Measurements from ENCODE around the gene GIT1. TPM values are rescaled to one million over a fixed set of nuclear protein-coding genes. Genes with fewer than 3 reads are reported as not detected.

Gene GIT1
- total RNA-seq, 4 donors from 2014 or later = 39.2 to 71.8 (median 41.3) TPM

GRCh38 chr17:29588017-29588561 lies 1.4 kb downstream of the GIT1 start:
- Histone ChIP-seq H3K27me3 (no peaks in the 10 kb centered on the region), H3K4me1 (peaks cover 37 to 56% (median 50%) of the 10 kb centered on the region in 4 donors), H3K36me3 (no peaks in the 10 kb centered on the region), H3K27ac (peak overlapping the region; percentile 82 to 93 (median 88)), H3K4me3 (peak overlapping the region; percentile 69 to 87 (median 84)), H3K9me3 (no peaks in the 10 kb centered on the region)
- WGBS, 2 donors (ENCODE audit: low coverage in 1 of 2) = 34% methylated on average over 8 of the region's 8 CpGs; no CpG with 5 or more reads in 1 of the 2 donors
- TF ChIP-seq POLR2A (IDR thresholded peaks at IDR 0.05) (no peak), POLR2AphosphoS5 (IDR thresholded peaks at IDR 0.05) (no peak), CTCF (IDR thresholded peaks at IDR 0.05) (no peak), EP300 (IDR thresholded peaks at IDR 0.05; ENCODE audit: low read depth) (no peak)
- in situ Hi-C loops (cut with MboI; ENCODE audit: low pct_ligation_motif_present in 1 of 4, low pct_unique_long_range_greater_than_20kb in 1 of 4, low sequenced_read_pairs in 3 of 4) = no loop called here
- intact Hi-C loops (cut with DNase I; ENCODE audit: low total_unique reads) = no loop called here
- DNase-seq = no peak

GRCh38 chr17:29587591-29587990 lies 1.9 kb downstream of the GIT1 start:
- no peak for TF ChIP-seq POLR2AphosphoS5 (IDR thresholded peaks at IDR 0.05)
- TF ChIP-seq EP300 (IDR thresholded peaks at IDR 0.05; ENCODE audit: low read depth) = no peak
- no peak for TF ChIP-seq POLR2A (IDR thresholded peaks at IDR 0.05)
- TF ChIP-seq CTCF (IDR thresholded peaks at IDR 0.05) = no peak
- H3K4me1 ChIP-seq = peaks cover 35 to 52% (median 46%) of the 10 kb centered on the region in 4 donors
- H3K36me3 ChIP-seq = no peaks in the 10 kb centered on the region
- peak overlapping the region; percentile 82 to 93 (median 88) for H3K27ac ChIP-seq
- in situ Hi-C loops (cut with MboI; ENCODE audit: low pct_ligation_motif_present in 1 of 4, low pct_unique_long_range_greater_than_20kb in 1 of 4, low sequenced_read_pairs in 3 of 4) (no loop called here), intact Hi-C loops (cut with DNase I; ENCODE audit: low total_unique reads) (no loop called here)
- no peaks in the 10 kb centered on the region for H3K9me3 ChIP-seq
- no peak for DNase-seq
- H3K4me3 ChIP-seq = peak overlapping the region in 2 of 4 donors; percentile 69 to 86
- H3K27me3 ChIP-seq = no peaks in the 10 kb centered on the region
- 85% methylated on average over 6 of the region's 6 CpGs; no CpG with 5 or more reads in 1 of the 2 donors for WGBS, 2 donors (ENCODE audit: low coverage in 1 of 2)

GRCh38 chr17:29586676-29587469 lies 2.6 kb downstream of the GIT1 start:
- no peaks in the 10 kb centered on the region for H3K36me3 ChIP-seq
- H3K27ac ChIP-seq = peak overlapping the region in 1 of 4 donors; percentile 93
- H3K4me3 ChIP-seq = no peak overlapping the region
- TF ChIP-seq POLR2AphosphoS5 (IDR thresholded peaks at IDR 0.05) (no peak), CTCF (IDR thresholded peaks at IDR 0.05) (no peak), EP300 (IDR thresholded peaks at IDR 0.05; ENCODE audit: low read depth) (no peak), POLR2A (IDR thresholded peaks at IDR 0.05) (no peak)
- no peaks in the 10 kb centered on the region for H3K27me3 ChIP-seq
- 79% methylated on average over 9 of the region's 9 CpGs; no CpG with 5 or more reads in 1 of the 2 donors for WGBS, 2 donors (ENCODE audit: low coverage in 1 of 2)
- in situ Hi-C loops (cut with MboI; ENCODE audit: low pct_ligation_motif_present in 1 of 4, low pct_unique_long_range_greater_than_20kb in 1 of 4, low sequenced_read_pairs in 3 of 4) = no loop called here
- peaks cover 28 to 45% (median 39%) of the 10 kb centered on the region in 4 donors for H3K4me1 ChIP-seq
- H3K9me3 ChIP-seq = no peaks in the 10 kb centered on the region
- intact Hi-C loops (cut with DNase I; ENCODE audit: low total_unique reads) = no loop called here
- DNase-seq = no peak

GRCh38 chr17:29585080-29585751 lies 4.2 kb downstream of the GIT1 start:
- DNase-seq = no peak

More at GRCh38 chr17:29585080-29585751, 4.2 kb downstream of the GIT1 start:
- H3K4me3 ChIP-seq = no peak overlapping the region
- no peaks in the 10 kb centered on the region for H3K36me3 ChIP-seq
- intact Hi-C loops (cut with DNase I; ENCODE audit: low total_unique reads) = no loop called here
- WGBS, 2 donors (ENCODE audit: low coverage in 1 of 2) = 67% methylated on average over 8 of the region's 8 CpGs; no CpG with 5 or more reads in 1 of the 2 donors
- H3K27ac ChIP-seq = peak overlapping the region in 3 of 4 donors; percentile 11 to 50 (median 27)
- TF ChIP-seq POLR2AphosphoS5 (IDR thresholded peaks at IDR 0.05) (peak in 1 of 3 donors; percentile 10), POLR2A (IDR thresholded peaks at IDR 0.05) (no peak)
- in situ Hi-C loops (cut with MboI; ENCODE audit: low pct_ligation_motif_present in 1 of 4, low pct_unique_long_range_greater_than_20kb in 1 of 4, low sequenced_read_pairs in 3 of 4) = no loop called here
- H3K4me1 ChIP-seq = peaks cover 14 to 29% (median 24%) of the 10 kb centered on the region in 4 donors
- H3K27me3 ChIP-seq = no peaks in the 10 kb centered on the region
- H3K9me3 ChIP-seq = no peaks in the 10 kb centered on the region

All from transverse colon (tissue), 4 donors.